Kidney epithelial cell (primary cell): ENCODE measurements around the gene UBXN7. TPM values are rescaled to one million over a fixed set of nuclear protein-coding genes. Genes with fewer than 3 reads are reported as not detected.

Source experiments
- DNase-seq: peaks from one replicate; pipeline ENCODE4 v3.0.0-alpha.2; 2010; ENCODE audit warnings: low read depth
- H3K27me3 ChIP-seq: 2 replicates; pipeline ENCODE4 v1.6.0; 2011; ENCODE audit warnings: low read length; ENCODE audit not compliant: control insufficient read depth, insufficient read depth
- H3K36me3 ChIP-seq: 2 replicates; pipeline ENCODE4 v1.5.1; 2011; ENCODE audit warnings: low read length; ENCODE audit not compliant: control insufficient read depth, insufficient read depth
- H3K4me3 ChIP-seq: 2 replicates; pipeline ENCODE4 v1.5.1; 2011; ENCODE audit warnings: low read depth, mild to moderate bottlenecking, control low read depth, low read length
- total RNA-seq: library from RNA; depleted of rRNA; stranded (reverse); fragments of >200 nt; gene quantifications from 2 replicates; pipeline ENCODE4 v1.2.3, GENCODE V29; 2015
- TF ChIP-seq, protein P1 (sequence below): IDR thresholded peaks from 2 replicates; pipeline ENCODE4 v1.5.1; 2011; ENCODE audit warnings: mild to moderate bottlenecking, moderate library complexity, low read length, control low read depth, inconsistent platforms; ENCODE audit not compliant: insufficient read depth, poor library complexity, severe bottlenecking

Gene UBXN7
- total RNA-seq, 1 donor from 2014 or later, result 16.4 TPM

DNA sequence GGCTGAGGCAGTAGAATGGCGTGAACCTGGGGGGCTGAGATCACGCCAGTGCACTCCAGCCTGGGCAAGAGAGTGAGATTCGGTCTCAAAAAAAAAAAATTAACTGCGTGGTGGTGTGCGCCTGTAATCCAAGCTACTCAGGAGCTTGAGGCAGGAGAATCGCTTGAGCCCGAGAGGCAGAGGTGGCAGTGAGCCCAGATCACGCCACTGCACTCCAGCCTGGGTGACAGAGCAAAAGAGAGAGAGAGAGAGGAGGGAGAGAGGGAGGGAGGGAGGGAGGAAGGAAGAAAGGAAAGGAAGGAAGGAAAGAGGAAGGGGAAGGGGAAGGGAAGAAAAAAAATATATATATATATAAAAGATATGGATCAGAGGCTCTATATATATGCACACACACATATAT, 100.1 kb downstream of the UBXN7 start:
- Histone ChIP-seq H3K4me3 (no peak overlapping the region), H3K36me3 (no peaks in the 10 kb centered on the region), H3K27me3 (no peaks in the 10 kb centered on the region)
- no peak for DNase-seq
- TF ChIP-seq, protein P1, sequence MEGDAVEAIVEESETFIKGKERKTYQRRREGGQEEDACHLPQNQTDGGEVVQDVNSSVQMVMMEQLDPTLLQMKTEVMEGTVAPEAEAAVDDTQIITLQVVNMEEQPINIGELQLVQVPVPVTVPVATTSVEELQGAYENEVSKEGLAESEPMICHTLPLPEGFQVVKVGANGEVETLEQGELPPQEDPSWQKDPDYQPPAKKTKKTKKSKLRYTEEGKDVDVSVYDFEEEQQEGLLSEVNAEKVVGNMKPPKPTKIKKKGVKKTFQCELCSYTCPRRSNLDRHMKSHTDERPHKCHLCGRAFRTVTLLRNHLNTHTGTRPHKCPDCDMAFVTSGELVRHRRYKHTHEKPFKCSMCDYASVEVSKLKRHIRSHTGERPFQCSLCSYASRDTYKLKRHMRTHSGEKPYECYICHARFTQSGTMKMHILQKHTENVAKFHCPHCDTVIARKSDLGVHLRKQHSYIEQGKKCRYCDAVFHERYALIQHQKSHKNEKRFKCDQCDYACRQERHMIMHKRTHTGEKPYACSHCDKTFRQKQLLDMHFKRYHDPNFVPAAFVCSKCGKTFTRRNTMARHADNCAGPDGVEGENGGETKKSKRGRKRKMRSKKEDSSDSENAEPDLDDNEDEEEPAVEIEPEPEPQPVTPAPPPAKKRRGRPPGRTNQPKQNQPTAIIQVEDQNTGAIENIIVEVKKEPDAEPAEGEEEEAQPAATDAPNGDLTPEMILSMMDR, result no peak

DNA sequence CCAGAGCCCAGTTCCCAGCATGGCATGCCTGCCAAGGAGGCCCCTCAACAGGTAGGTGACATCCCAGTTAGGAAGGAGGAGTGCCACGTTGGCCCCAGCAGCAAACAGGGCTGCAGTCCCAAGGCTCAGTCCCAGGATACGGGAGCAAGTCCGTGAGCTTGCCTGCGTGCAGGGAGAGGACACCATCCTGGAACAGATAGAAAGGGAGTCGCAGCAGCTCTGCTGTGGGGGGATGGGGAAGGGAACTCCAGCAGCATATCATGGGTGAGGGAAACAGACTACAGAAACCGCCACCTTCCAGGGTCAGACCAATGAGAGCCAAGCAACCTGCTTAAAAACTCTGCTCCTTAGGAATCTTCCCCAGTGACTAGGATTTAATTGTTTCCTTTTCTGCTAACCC, 104.8 kb downstream of the UBXN7 start:
- Histone ChIP-seq H3K4me3 (no peak overlapping the region), H3K36me3 (no peaks in the 10 kb centered on the region), H3K27me3 (peaks cover 2% of the 10 kb centered on the region)
- DNase-seq, result no peak
- TF ChIP-seq, protein P1, result no peak

DNA sequence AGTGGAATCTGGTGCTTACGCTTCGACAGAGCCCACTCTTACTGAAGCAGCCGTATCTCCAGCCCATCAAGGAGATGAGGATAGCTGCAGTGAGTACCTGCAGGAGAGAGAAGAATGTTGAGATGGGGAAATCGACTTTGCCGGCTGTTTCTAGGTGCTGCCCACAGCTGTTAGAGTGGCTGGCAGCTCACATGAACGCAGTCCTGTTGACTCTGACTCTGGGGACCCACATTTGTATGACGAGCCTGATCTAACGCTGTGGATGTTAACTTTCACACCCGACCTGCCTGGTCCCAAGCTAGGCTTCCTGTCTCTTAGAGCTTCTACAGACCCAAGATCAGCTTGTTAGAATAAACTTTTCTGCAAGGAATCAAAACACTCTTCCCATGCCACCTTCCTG, 105.3 kb downstream of the UBXN7 start:
- no peak for DNase-seq
- Histone ChIP-seq H3K36me3 (no peaks in the 10 kb centered on the region), H3K4me3 (no peak overlapping the region), H3K27me3 (peaks cover 2% of the 10 kb centered on the region)
- TF ChIP-seq, protein P1, result no peak

DNA sequence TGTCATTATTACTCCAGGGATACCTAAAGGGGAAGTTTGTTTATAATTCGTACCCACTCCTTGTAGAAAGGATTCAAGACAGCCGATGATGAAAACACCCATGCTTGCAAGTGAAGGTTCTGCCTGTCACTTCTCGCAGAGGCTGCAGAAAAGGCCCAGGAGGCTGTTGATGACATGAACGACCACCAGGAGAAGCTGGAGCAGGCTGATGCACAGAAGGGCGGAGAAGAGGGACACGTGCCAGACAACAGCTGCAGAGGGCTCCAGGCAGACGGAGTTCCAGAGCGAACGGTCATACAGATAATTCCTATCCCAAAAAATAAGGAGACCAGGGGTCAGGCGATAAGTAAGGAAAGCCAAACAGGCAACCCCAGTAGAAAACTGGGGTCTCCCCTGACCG, 108.5 kb downstream of the UBXN7 start:
- Histone ChIP-seq H3K36me3 (no peaks in the 10 kb centered on the region), H3K4me3 (no peak overlapping the region), H3K27me3 (peaks cover 2% of the 10 kb centered on the region)
- TF ChIP-seq, protein P1, result no peak
- DNase-seq, result no peak

DNA sequence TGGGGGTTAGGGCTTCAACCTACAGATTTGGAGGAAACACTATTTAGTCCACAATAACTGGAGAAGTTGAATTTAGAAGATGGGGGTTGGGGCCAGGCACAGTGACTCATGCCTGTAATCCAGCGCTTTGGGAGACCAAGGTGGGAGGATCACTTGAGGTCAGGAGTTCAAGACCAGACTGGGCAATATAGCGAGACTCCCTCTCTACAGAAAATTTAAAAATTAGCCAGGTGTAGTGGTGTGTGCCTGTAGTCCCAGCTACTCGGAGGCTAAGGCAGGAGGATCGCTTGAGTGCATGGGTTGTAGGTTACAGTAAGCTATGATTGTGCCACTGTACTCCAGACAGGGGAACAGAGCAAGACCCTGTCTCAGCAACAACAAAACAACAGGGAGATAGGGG, 109.2 kb downstream of the UBXN7 start:
- no peak for DNase-seq
- no peaks in the 10 kb centered on the region for H3K36me3 ChIP-seq
- peaks cover 2% of the 10 kb centered on the region for H3K27me3 ChIP-seq
- TF ChIP-seq, protein P1, result no peak
- H3K4me3 ChIP-seq, result no peak overlapping the region

DNA sequence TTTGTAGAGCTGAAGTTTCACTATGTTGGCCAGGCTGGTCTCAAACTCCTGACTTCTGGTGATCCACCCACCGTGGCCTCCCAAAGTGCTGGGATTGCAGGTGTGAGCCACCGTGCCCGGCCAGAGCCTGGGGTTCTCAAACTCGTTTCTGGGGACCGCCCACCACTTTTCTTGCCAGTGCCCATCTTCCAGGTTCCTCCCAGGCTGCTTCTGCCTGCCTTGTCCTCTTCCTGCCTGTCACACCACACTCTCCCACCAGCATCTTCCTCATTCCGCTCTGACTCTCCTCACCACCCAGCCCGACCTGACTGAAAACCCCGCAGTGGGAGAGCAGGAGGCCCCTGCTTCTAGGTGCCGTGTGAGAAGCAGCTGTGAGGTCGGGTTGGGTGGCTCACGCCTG, 111.1 kb downstream of the UBXN7 start:
- DNase-seq, result no peak
- H3K36me3 ChIP-seq, result no peaks in the 10 kb centered on the region
- no peak overlapping the region for H3K4me3 ChIP-seq
- H3K27me3 ChIP-seq, result no peaks in the 10 kb centered on the region
- TF ChIP-seq, protein P1, result no peak
